HG03060 (cell line): Measurements from ENCODE around the gene DNAJC15.
"Not testable (repeated sequence)": the region's sequence is repeated elsewhere in the genome, so short reads cannot be mapped to it uniquely, and the experiment has no call there.

Experiments used
- ATAC-seq: cut with Tn5 transposase; IDR thresholded peaks from one replicate; pipeline ENCODE4 v1.9.1; 2021; ENCODE audit warnings: low read depth, moderate number of reproducible peaks; ENCODE audit not compliant: unreplicated experiment

DNAJC15 gene

GRCh38 chr13:43003010-43003409, 20.4 kb upstream of the DNAJC15 start:
- ATAC-seq, result no peak

GRCh38 chr13:43003729-43004128, 19.7 kb upstream of the DNAJC15 start:
- ATAC-seq, result no peak

- ATAC-seq, result no peak
Measured at GRCh38 chr13:43005460-43006236, 17.7 kb upstream of the DNAJC15 start.

- ATAC-seq, result no peak
Measured at GRCh38 chr13:43006893-43007631, 16.3 kb upstream of the DNAJC15 start.

GRCh38 chr13:43008596-43008995, 14.8 kb upstream of the DNAJC15 start:
- ATAC-seq, result no peak

- ATAC-seq, result no peak
Measured at GRCh38 chr13:43009506-43009905, 13.9 kb upstream of the DNAJC15 start.

- ATAC-seq, result no peak
Measured at GRCh38 chr13:43014162-43014561, 9.2 kb upstream of the DNAJC15 start.

- no peak for ATAC-seq
Measured at GRCh38 chr13:43016226-43016625, 7.2 kb upstream of the DNAJC15 start.

GRCh38 chr13:43019811-43020210, 3.6 kb upstream of the DNAJC15 start:
- no peak for ATAC-seq

GRCh38 chr13:43020794-43021193, 2.6 kb upstream of the DNAJC15 start:
- no peak for ATAC-seq

GRCh38 chr13:43021926-43022670, 1.3 kb upstream of the DNAJC15 start:
- no peak for ATAC-seq

GRCh38 chr13:43022934-43023288, 475 bp upstream of the DNAJC15 start:
- no peak for ATAC-seq

GRCh38 chr13:43026262-43026661, 2.9 kb downstream of the DNAJC15 start:
- ATAC-seq, result no peak

- no peak for ATAC-seq
Measured at GRCh38 chr13:43030548-43030947, 7.2 kb downstream of the DNAJC15 start.

GRCh38 chr13:43031881-43032280, 8.5 kb downstream of the DNAJC15 start:
- no peak for ATAC-seq

- no peak for ATAC-seq
Measured at GRCh38 chr13:43033038-43033437, 9.7 kb downstream of the DNAJC15 start.

GRCh38 chr13:43036351-43037250, 13.2 kb downstream of the DNAJC15 start:
- no peak for ATAC-seq

- ATAC-seq, result no peak
Measured at GRCh38 chr13:43039966-43040365, 16.6 kb downstream of the DNAJC15 start.

- not testable (repeated sequence) for ATAC-seq
Measured at GRCh38 chr13:43040581-43041368, 17.4 kb downstream of the DNAJC15 start.
